K562 (cell line): ENCODE measurements around the gene RPL7A. TPM values are rescaled to one million over a fixed set of nuclear protein-coding genes. Genes with fewer than 3 reads are reported as not detected.

ENCODE experiments used
- DACH1 ChIP-seq: fragments of 450-650 bp; IDR thresholded peaks from 2 replicates; pipeline ENCODE4 v1.6.1; 2018; ENCODE audit not compliant: partially characterized antibody
- ILK ChIP-seq: fragments of 450-650 bp; IDR thresholded peaks from 2 replicates; pipeline ENCODE4 v1.6.1; 2016; ENCODE audit warnings: missing genetic modification characterization, low read depth, mild to moderate bottlenecking, missing compliant biosample characterization, moderate library complexity, borderline replicate concordance
- NFATC3 ChIP-seq: fragments of 450-650 bp; IDR thresholded peaks from 2 replicates; pipeline ENCODE4 v1.6.1; 2017; ENCODE audit warnings: mild to moderate bottlenecking
- NR2C2 ChIP-seq, 2 experiments: fragments of 200-800 bp in 1 of 2; sonication (Bioruptor generic) in 1 of 2; sonication (generic) in 1 of 2; formaldehyde crosslinking in 1 of 2; IDR thresholded peaks; 2 replicates each; pipeline versions ENCODE4 v1.6.1 to v1.8.0; 2016 to 2022; ENCODE audit warnings: mild to moderate bottlenecking in 1 of 2, missing compliant biosample characterization in 1 of 2, missing genetic modification characterization in 1 of 2, missing genetic modification reagents in 1 of 2
- RBM14 ChIP-seq: fragments of 200-400 bp; formaldehyde crosslinking; IDR thresholded peaks from 2 replicates; pipeline ENCODE4 v1.6.1; 2018; ENCODE audit warnings: low read depth, mild to moderate bottlenecking, low read length, moderate library complexity, borderline replicate concordance; ENCODE audit not compliant: insufficient read depth
- RBM15 ChIP-seq: fragments of 200-400 bp; formaldehyde crosslinking; IDR thresholded peaks from 2 replicates; pipeline ENCODE4 v1.6.1; 2018; ENCODE audit warnings: mild to moderate bottlenecking, low read length, moderate library complexity; ENCODE audit not compliant: insufficient read depth
- TAF7 ChIP-seq: fragments of 450-650 bp; IDR thresholded peaks from 2 replicates; pipeline ENCODE4 v1.6.1; 2016; ENCODE audit warnings: missing genetic modification characterization, missing compliant biosample characterization
- WHSC1 ChIP-seq: IDR thresholded peaks from one replicate; pipeline ENCODE4 v1.6.1; 2012; ENCODE audit warnings: low read length, control low read depth, inconsistent platforms
- ZFX ChIP-seq: sonication (generic); formaldehyde crosslinking; IDR thresholded peaks from 2 replicates; pipeline ENCODE4 v1.8.0; 2022; ENCODE audit warnings: mild to moderate bottlenecking, missing genetic modification reagents, moderate library complexity
- ZNF778 ChIP-seq: fragments of 450-650 bp; formaldehyde crosslinking; IDR thresholded peaks from 2 replicates; pipeline ENCODE4 v1.4.0; 2020; ENCODE audit warnings: mild to moderate bottlenecking, moderate library complexity
- polyA plus RNA-seq, 8 experiments: library from polyadenylated mRNA; depleted of rRNA in 4 of 8; stranded (reverse) in 5 of 8; unstranded in 3 of 8; fragments of >200 nt; fragmentation: Nextera tagmentation in 2 of 8; fragmentation: Illumina TruSeq in 1 of 8; extraction: Ambion mirVana in 2 of 8; extraction: Trizol in 1 of 8; gene quantifications; 2 replicates each; pipeline versions ENCODE4 v1.2.1 to v1.2.3, GENCODE V29; 2011 to 2014; ENCODE audit warnings: inconsistent platforms in 1 of 8, missing spikeins in 1 of 8
- total RNA-seq, 7 experiments: library from RNA; depleted of rRNA in 6 of 7; stranded (reverse); fragments of >200 nt in 6 of 7; fragmentation: Illumina TruSeq in 2 of 7; extraction: Trizol in 2 of 7; gene quantifications; 2 replicates each; pipeline versions ENCODE4 v1.2.1 to v1.2.3, GENCODE V29; 2011 to 2021; ENCODE audit warnings: low replicate concordance in 1 of 7
- TF ChIP-seq, protein P1 (sequence below), 2 experiments: fragments of 450-650 bp in 1 of 2; IDR thresholded peaks; 2 replicates each; pipeline ENCODE4 v1.6.1; 2011 to 2017; ENCODE audit warnings: low read depth in 2 of 2, antibody characterized with exemption in 1 of 2, borderline replicate concordance in 1 of 2, low read length in 1 of 2, mild to moderate bottlenecking in 1 of 2, mixed read lengths in 1 of 2; ENCODE audit not compliant: control insufficient read depth in 1 of 2
- TF ChIP-seq, protein P2 (sequence below): sonication (generic); formaldehyde crosslinking; IDR thresholded peaks from 2 replicates; pipeline ENCODE4 v1.8.0; 2022; ENCODE audit warnings: mild to moderate bottlenecking, missing genetic modification reagents, borderline replicate concordance
- TF ChIP-seq, protein P3 (sequence below): sonication (generic); formaldehyde crosslinking; IDR thresholded peaks from 2 replicates; pipeline ENCODE4 v1.9.0; 2022; ENCODE audit warnings: mild to moderate bottlenecking, missing genetic modification reagents
- TF ChIP-seq, protein P4 (sequence below): fragments of 250-450 bp; sonication (Bioruptor Pico); IDR thresholded peaks from 2 replicates; pipeline ENCODE4 v1.4.0; 2020; ENCODE audit warnings: mild to moderate bottlenecking, moderate library complexity, borderline replicate concordance
- TF ChIP-seq, protein P5 (sequence below): fragments of 250-450 bp; sonication (Bioruptor Pico); IDR thresholded peaks from 2 replicates; pipeline ENCODE4 v1.4.0; 2020; ENCODE audit warnings: mild to moderate bottlenecking, moderate library complexity

The RPL7A gene
- total and polyA plus RNA-seq, 9 of the 15 experiments (the other 6 are each of a cell fraction or from before 2014, with no cell fraction given), result 1,935 to 3,760 (median 2,652) TPM

DNA sequence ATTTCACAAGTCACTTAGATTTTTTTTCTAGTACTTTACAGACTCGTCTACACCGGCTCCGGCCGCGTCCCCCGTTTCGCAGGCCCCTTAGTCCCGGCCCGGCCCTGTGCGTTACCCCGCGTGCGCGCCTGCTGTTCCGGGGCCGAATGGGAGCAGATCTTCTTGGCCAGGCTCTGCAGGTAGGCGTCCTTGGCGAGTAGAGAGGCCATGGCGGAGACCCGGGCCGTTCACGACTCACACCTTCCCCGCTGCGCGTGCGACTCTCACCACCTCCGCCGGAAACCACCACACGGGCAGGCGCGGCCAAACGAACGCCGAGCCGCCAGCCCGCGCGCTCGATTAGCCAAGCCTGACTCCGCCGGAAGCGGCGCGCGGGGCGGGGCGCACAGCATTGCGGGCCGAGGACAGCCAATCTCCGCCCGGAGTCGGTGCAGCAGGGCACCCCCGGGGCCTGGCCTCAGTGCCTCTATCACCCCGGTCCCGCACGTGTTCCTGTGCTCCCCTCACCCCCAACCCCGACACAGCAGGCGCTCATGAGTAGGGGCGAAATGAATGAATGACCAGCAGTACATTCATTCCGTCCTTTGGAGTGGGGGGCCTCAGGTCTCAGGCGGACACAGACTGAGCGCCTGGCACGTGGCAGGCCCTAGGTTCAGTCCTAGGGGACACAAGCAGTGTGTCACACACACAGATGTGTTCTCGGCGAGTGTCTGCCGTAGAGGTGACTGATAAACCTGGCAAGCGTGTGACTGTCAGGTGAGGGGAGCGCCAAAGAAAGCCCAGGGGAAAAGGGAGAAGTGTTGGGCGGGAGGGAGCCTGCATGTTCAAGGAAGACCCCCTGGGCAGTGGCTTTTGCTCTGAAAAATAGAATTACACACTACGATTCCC is 11.8 kb upstream of the RPL7A start, which contains the start of gene SURF6 (continued):
- TF ChIP-seq ZNF778 (CRISPR knock-in tag) (no peak), TAF7 (peak; percentile 25; the same call in 1 of the 2 replicates), RBM14 (no peak), NFATC3 (no peak), WHSC1 (no peak), ILK (no peak), DACH1 (peak; percentile 60), NR2C2 (CRISPR knock-in tag; IDR thresholded peaks at IDR 0.05) (peak; percentile 60; the same call in 1 of the 2 replicates), NR2C2 (tag; IDR thresholded peaks at IDR 0.05) (peak; percentile 69; the same call in 1 of the 2 replicates), RBM15 (no peak), ZFX (CRISPR knock-in tag) (peak; percentile 79)
- TF ChIP-seq, protein P1, sequence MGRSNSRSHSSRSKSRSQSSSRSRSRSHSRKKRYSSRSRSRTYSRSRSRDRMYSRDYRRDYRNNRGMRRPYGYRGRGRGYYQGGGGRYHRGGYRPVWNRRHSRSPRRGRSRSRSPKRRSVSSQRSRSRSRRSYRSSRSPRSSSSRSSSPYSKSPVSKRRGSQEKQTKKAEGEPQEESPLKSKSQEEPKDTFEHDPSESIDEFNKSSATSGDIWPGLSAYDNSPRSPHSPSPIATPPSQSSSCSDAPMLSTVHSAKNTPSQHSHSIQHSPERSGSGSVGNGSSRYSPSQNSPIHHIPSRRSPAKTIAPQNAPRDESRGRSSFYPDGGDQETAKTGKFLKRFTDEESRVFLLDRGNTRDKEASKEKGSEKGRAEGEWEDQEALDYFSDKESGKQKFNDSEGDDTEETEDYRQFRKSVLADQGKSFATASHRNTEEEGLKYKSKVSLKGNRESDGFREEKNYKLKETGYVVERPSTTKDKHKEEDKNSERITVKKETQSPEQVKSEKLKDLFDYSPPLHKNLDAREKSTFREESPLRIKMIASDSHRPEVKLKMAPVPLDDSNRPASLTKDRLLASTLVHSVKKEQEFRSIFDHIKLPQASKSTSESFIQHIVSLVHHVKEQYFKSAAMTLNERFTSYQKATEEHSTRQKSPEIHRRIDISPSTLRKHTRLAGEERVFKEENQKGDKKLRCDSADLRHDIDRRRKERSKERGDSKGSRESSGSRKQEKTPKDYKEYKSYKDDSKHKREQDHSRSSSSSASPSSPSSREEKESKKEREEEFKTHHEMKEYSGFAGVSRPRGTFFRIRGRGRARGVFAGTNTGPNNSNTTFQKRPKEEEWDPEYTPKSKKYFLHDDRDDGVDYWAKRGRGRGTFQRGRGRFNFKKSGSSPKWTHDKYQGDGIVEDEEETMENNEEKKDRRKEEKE (IDR thresholded peaks at IDR 0.05; ENCODE audit: borderline replicate concordance in 1 of 2, control insufficient read depth in 1 of 2, low read depth in 2 of 2, low read length in 1 of 2), result peak in 1 of 2 experiments; percentile 79; a peak in 2 of 4 replicates
- TF ChIP-seq, protein P2, sequence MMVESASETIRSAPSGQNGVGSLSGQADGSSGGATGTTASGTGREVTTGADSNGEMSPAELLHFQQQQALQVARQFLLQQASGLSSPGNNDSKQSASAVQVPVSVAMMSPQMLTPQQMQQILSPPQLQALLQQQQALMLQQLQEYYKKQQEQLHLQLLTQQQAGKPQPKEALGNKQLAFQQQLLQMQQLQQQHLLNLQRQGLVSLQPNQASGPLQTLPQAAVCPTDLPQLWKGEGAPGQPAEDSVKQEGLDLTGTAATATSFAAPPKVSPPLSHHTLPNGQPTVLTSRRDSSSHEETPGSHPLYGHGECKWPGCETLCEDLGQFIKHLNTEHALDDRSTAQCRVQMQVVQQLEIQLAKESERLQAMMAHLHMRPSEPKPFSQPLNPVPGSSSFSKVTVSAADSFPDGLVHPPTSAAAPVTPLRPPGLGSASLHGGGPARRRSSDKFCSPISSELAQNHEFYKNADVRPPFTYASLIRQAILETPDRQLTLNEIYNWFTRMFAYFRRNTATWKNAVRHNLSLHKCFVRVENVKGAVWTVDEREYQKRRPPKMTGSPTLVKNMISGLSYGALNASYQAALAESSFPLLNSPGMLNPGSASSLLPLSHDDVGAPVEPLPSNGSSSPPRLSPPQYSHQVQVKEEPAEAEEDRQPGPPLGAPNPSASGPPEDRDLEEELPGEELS (CRISPR knock-in tag), result 0 out of 2 replicates have a peak, but pooled peaks have one; percentile 77
- TF ChIP-seq, protein P3, sequence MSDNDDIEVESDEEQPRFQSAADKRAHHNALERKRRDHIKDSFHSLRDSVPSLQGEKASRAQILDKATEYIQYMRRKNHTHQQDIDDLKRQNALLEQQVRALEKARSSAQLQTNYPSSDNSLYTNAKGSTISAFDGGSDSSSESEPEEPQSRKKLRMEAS (CRISPR knock-in tag), result peak; percentile 99
- TF ChIP-seq, protein P4, sequence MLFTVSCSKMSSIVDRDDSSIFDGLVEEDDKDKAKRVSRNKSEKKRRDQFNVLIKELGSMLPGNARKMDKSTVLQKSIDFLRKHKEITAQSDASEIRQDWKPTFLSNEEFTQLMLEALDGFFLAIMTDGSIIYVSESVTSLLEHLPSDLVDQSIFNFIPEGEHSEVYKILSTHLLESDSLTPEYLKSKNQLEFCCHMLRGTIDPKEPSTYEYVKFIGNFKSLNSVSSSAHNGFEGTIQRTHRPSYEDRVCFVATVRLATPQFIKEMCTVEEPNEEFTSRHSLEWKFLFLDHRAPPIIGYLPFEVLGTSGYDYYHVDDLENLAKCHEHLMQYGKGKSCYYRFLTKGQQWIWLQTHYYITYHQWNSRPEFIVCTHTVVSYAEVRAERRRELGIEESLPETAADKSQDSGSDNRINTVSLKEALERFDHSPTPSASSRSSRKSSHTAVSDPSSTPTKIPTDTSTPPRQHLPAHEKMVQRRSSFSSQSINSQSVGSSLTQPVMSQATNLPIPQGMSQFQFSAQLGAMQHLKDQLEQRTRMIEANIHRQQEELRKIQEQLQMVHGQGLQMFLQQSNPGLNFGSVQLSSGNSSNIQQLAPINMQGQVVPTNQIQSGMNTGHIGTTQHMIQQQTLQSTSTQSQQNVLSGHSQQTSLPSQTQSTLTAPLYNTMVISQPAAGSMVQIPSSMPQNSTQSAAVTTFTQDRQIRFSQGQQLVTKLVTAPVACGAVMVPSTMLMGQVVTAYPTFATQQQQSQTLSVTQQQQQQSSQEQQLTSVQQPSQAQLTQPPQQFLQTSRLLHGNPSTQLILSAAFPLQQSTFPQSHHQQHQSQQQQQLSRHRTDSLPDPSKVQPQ, result no peak
- TF ChIP-seq, protein P5, sequence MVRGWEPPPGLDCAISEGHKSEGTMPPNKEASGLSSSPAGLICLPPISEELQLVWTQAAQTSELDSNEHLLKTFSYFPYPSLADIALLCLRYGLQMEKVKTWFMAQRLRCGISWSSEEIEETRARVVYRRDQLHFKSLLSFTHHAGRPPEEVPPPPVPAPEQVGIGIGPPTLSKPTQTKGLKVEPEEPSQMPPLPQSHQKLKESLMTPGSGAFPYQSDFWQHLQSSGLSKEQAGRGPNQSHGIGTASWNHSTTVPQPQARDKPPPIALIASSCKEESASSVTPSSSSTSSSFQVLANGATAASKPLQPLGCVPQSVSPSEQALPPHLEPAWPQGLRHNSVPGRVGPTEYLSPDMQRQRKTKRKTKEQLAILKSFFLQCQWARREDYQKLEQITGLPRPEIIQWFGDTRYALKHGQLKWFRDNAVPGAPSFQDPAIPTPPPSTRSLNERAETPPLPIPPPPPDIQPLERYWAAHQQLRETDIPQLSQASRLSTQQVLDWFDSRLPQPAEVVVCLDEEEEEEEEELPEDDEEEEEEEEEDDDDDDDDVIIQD (CRISPR knock-in tag), result no peak
